ENCODE measurements around the gene SPOP. TPM values are rescaled to one million over a fixed set of nuclear protein-coding genes. Genes with fewer than 3 reads are reported as not detected.
"Not testable (repeated sequence)": the region's sequence is repeated elsewhere in the genome, so short reads cannot be mapped to it uniquely, and the experiment has no call there.

Gene SPOP
- total RNA-seq, 1 donor from 2014 or later: 129 TPM

GRCh38 chr17:49659661-49660382 lies 18.1 kb downstream of the SPOP start:
- DNase-seq (ENCODE audit: low spot score): no peak

DNA sequence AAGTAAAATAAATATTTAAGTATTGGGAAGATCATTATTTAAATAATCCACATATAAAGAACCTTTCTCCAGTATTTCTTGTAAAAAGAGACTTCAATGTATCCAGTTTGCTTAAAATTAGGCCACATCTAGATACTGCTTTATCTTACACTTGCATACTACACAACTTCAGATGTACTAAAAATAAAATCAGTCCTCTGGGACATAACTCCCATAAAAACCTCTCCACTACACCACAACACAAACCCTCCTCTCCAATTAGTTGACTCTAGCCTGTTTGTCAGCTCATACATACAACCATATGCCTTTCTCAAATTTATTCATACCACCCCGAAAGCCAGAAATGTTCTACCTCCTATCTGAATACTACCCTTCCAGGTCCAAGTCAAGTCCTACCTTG lies 21.6 kb downstream of the SPOP start:
- DNase-seq (ENCODE audit: low spot score): no peak

GRCh38 chr17:49647256-49647585 lies 30.7 kb downstream of the SPOP start:
- no peak for DNase-seq (ENCODE audit: low spot score)

- peak; percentile 69 for DNase-seq (ENCODE audit: low spot score)
Observed at GRCh38 chr17:49646391-49647255, 31.3 kb downstream of the SPOP start.

- not testable (repeated sequence) for DNase-seq (ENCODE audit: low spot score)
Observed at GRCh38 chr17:49646056-49646390, 31.9 kb downstream of the SPOP start.

DNA sequence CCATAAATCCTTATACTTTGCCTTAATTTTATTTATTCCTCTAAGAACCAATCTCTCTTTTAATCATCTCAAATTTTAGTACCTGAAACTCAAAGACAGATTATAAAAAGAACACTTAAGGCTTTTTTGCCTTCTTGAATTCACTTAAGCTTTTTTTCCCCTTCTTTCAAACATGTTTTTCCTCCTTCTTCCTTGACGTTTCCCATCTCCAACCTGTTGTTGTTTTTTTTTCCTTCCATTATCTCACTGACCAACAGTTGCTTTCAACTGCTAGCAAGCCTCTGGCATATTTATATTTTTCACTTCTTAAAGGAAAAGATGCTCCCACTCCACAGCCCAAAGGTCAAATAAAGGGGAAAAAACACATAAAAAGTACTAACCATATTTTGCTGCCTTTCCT lies 32.2 kb downstream of the SPOP start:
- peak; percentile 23 for DNase-seq (ENCODE audit: low spot score)

GRCh38 chr17:49640556-49640955 lies 37.3 kb downstream of the SPOP start:
- no peak for DNase-seq (ENCODE audit: low spot score)

- DNase-seq (ENCODE audit: low spot score): no peak
Observed at GRCh38 chr17:49638818-49639217, 39.1 kb downstream of the SPOP start.

DNA sequence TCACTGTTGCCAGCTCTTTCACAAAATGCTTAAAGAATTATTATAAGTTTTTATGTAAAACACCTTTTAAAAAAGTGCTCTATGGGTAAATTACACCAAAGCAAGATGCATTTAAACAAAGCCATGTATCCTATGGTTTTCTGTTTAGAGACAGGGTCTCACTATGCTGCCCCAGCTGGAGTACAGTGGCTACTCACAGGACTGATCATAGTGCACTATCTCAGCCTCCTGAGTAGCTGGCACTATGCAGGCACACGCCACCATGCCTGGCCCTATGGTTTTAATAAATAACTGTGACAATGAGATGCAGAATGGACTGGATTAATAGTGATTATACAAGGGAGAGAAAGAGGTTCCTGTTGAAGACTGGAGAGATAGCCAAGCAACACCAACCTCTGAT lies 40.2 kb downstream of the SPOP start:
- DNase-seq (ENCODE audit: low spot score): no peak

DNA sequence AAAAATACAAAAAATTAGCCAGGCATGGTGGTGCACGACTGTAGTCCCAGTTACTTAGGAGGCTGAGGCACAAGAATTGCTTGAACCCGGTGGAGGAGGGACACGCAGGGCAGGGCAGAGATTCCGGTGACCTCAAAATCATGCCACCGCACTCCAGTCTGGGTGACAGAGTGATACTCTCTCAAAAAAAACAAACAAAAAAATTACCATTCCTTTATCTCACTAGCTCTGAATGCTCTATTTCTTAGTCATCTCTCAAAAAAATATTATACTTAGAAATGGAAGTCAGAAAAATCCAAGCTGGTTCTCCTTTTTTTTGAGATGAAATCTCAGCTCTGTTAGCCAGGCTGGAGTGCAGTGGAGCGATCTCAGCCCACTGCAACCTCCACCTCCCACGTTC lies 40.8 kb downstream of the SPOP start:
- DNase-seq (ENCODE audit: low spot score): no peak

DNA sequence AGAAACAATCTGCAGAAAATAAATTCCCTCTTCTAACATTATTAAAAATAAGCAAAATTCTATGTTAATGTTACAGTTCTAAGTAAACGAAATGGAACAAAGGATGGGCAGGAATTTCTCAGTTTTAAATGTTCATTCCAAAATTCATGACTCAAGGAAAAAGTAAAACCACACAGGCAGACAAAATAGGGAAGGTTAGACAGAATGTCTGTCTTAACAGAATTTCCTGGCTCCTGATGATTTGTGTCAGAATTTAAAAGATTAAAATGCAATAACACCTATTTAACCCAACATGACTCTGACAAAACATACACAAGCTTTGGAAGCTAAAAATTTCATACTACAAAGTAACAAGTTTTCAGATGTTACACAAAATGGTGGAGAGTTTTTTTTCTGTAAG lies 42.8 kb downstream of the SPOP start:
- no peak for DNase-seq (ENCODE audit: low spot score)

GRCh38 chr17:49634485-49634860 lies 43.4 kb downstream of the SPOP start:
- no peak for DNase-seq (ENCODE audit: low spot score)

GRCh38 chr17:49633762-49634484 lies 44.0 kb downstream of the SPOP start:
- no peak for DNase-seq (ENCODE audit: low spot score)

- DNase-seq (ENCODE audit: low spot score): no peak
Observed at GRCh38 chr17:49633250-49633649, 44.6 kb downstream of the SPOP start.

GRCh38 chr17:49632201-49632600 lies 45.7 kb downstream of the SPOP start:
- no peak for DNase-seq (ENCODE audit: low spot score)

DNA sequence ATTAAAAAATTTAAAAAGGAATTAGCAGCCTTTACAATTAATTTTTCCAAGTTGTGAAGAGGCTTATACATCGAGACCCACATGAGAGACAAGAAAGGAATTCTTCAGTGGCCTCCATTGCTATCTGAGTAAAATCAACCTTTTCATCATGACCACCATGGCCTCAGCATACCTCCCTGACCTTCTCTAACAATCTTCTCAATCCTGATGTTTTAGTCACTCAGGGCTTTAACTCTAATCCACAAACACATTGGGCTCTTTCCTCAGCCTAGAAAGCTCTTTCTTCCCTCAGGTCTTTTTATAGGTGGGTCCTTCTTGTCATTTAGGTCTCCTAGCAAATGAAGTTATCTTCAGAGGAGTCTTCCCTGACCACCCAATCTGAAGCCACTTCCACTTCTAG lies 46.4 kb downstream of the SPOP start:
- DNase-seq (ENCODE audit: low spot score): no peak

DNA sequence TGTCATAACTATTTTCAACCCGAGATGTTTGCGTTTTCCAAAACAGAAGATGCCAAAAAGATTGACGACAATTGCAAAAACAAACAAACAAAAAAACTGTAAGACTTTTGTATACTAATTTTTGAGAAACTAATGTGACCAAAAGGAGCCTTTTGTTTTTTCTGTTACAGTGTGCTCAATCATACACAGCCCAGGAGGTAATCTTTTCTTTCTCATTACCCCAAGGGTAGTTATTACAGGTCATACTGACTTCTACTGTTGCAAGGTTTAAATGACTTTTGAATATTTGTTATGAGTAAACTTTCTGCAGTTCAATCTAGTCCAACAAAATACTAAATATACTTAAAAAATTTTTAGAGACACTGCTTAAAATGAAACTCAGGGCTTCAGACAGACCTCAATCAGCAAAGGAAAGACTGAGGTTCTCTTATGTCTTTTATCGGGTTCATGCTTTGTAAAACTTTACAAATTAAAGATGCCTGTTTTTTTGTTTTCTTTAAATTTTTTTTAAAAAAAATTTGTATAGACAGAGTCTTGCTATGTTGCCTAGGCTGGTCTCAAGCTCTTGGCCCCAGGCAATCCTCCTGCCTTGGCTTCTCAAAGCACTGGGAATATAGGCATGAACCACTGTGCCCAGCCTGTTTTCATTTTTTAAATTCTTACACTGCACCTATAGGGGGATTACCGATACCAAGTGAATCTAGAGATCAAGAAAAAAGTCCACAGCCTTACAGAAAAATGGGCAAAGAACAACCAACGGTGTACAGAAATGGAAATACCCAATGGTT lies 47.6 kb downstream of the SPOP start:
- DNase-seq (ENCODE audit: low spot score): no peak

DNA sequence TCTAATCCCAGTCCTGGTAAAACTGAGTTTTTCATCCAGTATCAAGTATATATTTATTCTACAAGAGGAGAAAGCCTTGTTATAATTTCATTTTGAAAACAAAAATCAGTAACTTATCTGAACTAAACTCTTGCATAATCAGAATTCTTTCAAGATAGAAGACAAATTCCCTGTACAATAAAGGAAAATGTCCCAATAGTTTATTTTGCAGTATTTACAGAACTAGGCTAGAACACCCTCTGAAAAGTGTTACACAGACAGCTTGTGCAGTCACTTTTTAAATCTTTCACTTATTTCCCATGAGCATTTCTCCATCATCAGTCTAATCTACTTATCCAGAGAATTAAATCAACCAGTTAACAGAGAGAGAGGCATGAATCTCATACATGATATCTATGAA lies 48.5 kb downstream of the SPOP start:
- no peak for DNase-seq (ENCODE audit: low spot score)

GRCh38 chr17:49624896-49625295 lies 53.0 kb downstream of the SPOP start:
- DNase-seq (ENCODE audit: low spot score): peak; percentile 74

- no peak for DNase-seq (ENCODE audit: low spot score)
Observed at GRCh38 chr17:49621946-49622529, 55.9 kb downstream of the SPOP start.

DNA sequence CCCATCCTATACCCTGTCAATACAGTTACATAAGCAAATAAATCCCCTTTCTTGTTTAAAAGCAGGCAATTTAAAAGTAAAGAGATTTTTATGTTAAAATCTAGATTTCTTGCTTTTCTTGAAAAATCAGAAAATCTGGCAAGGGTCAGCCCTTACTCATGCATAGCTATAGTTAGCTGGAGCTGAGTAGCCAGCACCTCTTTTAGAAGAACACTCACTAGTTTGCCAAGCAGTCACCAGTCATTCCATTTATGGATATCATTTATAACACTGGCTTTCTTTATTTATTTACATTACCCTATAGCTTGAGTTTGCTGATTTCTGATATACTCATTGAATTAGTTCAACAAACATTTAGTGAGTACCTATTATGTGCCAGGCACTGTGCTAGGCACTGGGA lies 56.5 kb downstream of the SPOP start:
- DNase-seq (ENCODE audit: low spot score): no peak

Measured in umbilical cord (tissue), 2 donors.